HL-60 (cell line): ENCODE results near the gene APOL1.
"Not testable (repeated sequence)": the region's sequence is repeated elsewhere in the genome, so short reads cannot be mapped to it uniquely, and the experiment has no call there.

Experiments
- CTCF ChIP-seq: IDR thresholded peaks from one replicate; pipeline ENCODE4 v1.5.1; 2011; ENCODE audit warnings: low read length, control low read depth, inconsistent platforms; ENCODE audit not compliant: insufficient read depth
- GABPA ChIP-seq: IDR thresholded peaks from 2 replicates; pipeline ENCODE4 v1.6.1; 2012; ENCODE audit warnings: low read depth
- POLR2AphosphoS5 ChIP-seq: IDR thresholded peaks from 2 replicates; pipeline ENCODE4 v1.6.1; 2012; ENCODE audit warnings: low read depth
- REST ChIP-seq: IDR thresholded peaks from 2 replicates; pipeline ENCODE4 v1.6.1; 2012; ENCODE audit warnings: low read depth; ENCODE audit not compliant: insufficient replicate concordance
- SPI1 ChIP-seq: IDR thresholded peaks from 2 replicates; pipeline ENCODE4 v1.6.1; 2012; ENCODE audit warnings: low read depth, mild to moderate bottlenecking, borderline replicate concordance

- TF ChIP-seq CTCF, POLR2AphosphoS5, SPI1, REST, GABPA: not testable (repeated sequence)
Measured at GRCh38 chr22:36261675-36262074, 8.7 kb downstream of the APOL1 start.
